B cell (primary cell): Measurements from ENCODE around the gene GGT5. TPM values are rescaled to one million over a fixed set of nuclear protein-coding genes. Genes with fewer than 3 reads are reported as not detected.

Experiments
- ATAC-seq: fragments of 200-7000 bp; cut with Tn5 transposase; one replicate; pipeline ENCODE4 v1.10.0; 2021; ENCODE audit warnings: low read depth, mild to moderate bottlenecking, moderate number of reproducible peaks, moderate library complexity
- CTCF ChIA-PET: fragments of 350-600 bp; sonication (Branson Sonifier 250); formaldehyde crosslinking; loops from one replicate; lab custom pipeline; 2021; ENCODE audit warnings: antibody characterized with exemption, inconsistent platforms; lab: Charles Lee
- POLR2A ChIA-PET: fragments of 350-600 bp; sonication (Branson Sonifier 250); formaldehyde crosslinking; loops from one replicate; lab custom pipeline; 2021; ENCODE audit warnings: antibody characterized with exemption; lab: Charles Lee
- DNase-seq: peaks from one replicate; pipeline ENCODE4 v3.0.0; 2013
- H2AFZ ChIP-seq: 2 replicates; pipeline ENCODE4 v1.6.1; 2012; ENCODE audit warnings: mild to moderate bottlenecking, low read depth, low read length; ENCODE audit not compliant: insufficient read depth, poor library complexity, severe bottlenecking
- H3K27ac ChIP-seq, 2 donors: 1 replicate in 1 of 2; 2 replicates in 1 of 2; pipeline ENCODE4 v1.5.1; 2012 to 2013; ENCODE audit warnings: low read length in 2 of 2, mild to moderate bottlenecking in 2 of 2, moderate library complexity in 1 of 2
- H3K27me3 ChIP-seq, 4 experiments: fragments of 200-600 bp in 1 of 4; sonication (generic) in 1 of 4; replicated peaks in 1 of 4; 1 replicate in 2 of 4; 2 replicates in 2 of 4; pipeline versions ENCODE4 v1.6.1 to v1.7.0; 2013 to 2016; ENCODE audit warnings: low read length in 3 of 4, mild to moderate bottlenecking in 2 of 4, mixed read lengths in 1 of 4, moderate library complexity in 1 of 4; ENCODE audit not compliant: insufficient read depth in 4 of 4, control insufficient read depth in 3 of 4; ENCODE audit errors: control extremely low read depth in 1 of 4
- H3K36me3 ChIP-seq, 2 experiments: replicated peaks in 1 of 2; 1 replicate in 1 of 2; 2 replicates in 1 of 2; pipeline versions ENCODE4 v1.6.1 to v1.7.1; 2013; ENCODE audit warnings: low read length in 1 of 2; ENCODE audit not compliant: insufficient read depth in 2 of 2, control insufficient read depth in 1 of 2; ENCODE audit errors: control extremely low read depth in 1 of 2, extremely low read depth in 1 of 2
- H3K4me1 ChIP-seq, 2 donors: fragments of 200-600 bp in 1 of 2; sonication (generic) in 1 of 2; 1 replicate in 1 of 2; 2 replicates in 1 of 2; pipeline versions ENCODE4 v1.5.1 to v1.6.1; 2013 to 2017; ENCODE audit warnings: low read length in 2 of 2; ENCODE audit not compliant: control insufficient read depth in 2 of 2, insufficient read depth in 2 of 2
- H3K4me2 ChIP-seq: replicated peaks from 2 replicates; pipeline ENCODE3; 2012; ENCODE audit warnings: mild to moderate bottlenecking, low read depth, low read length; ENCODE audit not compliant: poor library complexity, severe bottlenecking
- H3K4me3 ChIP-seq, 5 experiments: fragments of 200-600 bp in 1 of 5; sonication (generic) in 1 of 5; 1 replicate in 3 of 5; 2 replicates in 2 of 5; pipeline versions ENCODE4 v1.5.1 to v1.7.0; 2011 to 2016; ENCODE audit warnings: low read length in 4 of 5, mild to moderate bottlenecking in 4 of 5, low read depth in 2 of 5, control low read depth in 1 of 5, moderate library complexity in 1 of 5; ENCODE audit not compliant: insufficient read depth in 1 of 5; ENCODE audit errors: control extremely low read depth in 1 of 5, extremely low read depth in 1 of 5
- H3K79me2 ChIP-seq: fragments of 200-600 bp; sonication (generic); one replicate; pipeline ENCODE4 v1.6.0; 2016; ENCODE audit warnings: low read length; ENCODE audit not compliant: control insufficient read depth, insufficient read depth
- H3K9ac ChIP-seq: fragments of 200-600 bp; sonication (generic); 2 replicates; pipeline ENCODE4 v1.6.1; 2017; ENCODE audit warnings: mild to moderate bottlenecking, low read length, moderate library complexity
- H3K9me3 ChIP-seq, 3 donors: one replicate each; pipeline versions ENCODE4 v1.6.1 to v1.7.1; 2013; ENCODE audit warnings: low read length in 2 of 3; ENCODE audit not compliant: control insufficient read depth in 2 of 3, insufficient read depth in 1 of 3; ENCODE audit errors: control extremely low read depth in 1 of 3
- H4K20me1 ChIP-seq: 2 replicates; pipeline ENCODE4 v1.6.0; 2012; ENCODE audit warnings: mild to moderate bottlenecking, low read length; ENCODE audit not compliant: insufficient read depth, control insufficient read depth, poor library complexity, severe bottlenecking
- H3K27ac Mint-ChIP-seq: one replicate; pipeline ENCODE4 v1.8.0; 2021; ENCODE audit warnings: mixed read lengths
- H3K27me3 Mint-ChIP-seq: one replicate; pipeline ENCODE4 v1.8.0; 2021; ENCODE audit warnings: mixed read lengths
- H3K4me1 Mint-ChIP-seq: one replicate; pipeline ENCODE4 v1.8.0; 2021; ENCODE audit warnings: mixed read lengths
- H3K4me3 Mint-ChIP-seq: one replicate; pipeline ENCODE4 v1.8.0; 2021; ENCODE audit warnings: mixed read lengths
- H3K9me3 Mint-ChIP-seq: one replicate; pipeline ENCODE4 v1.8.0; 2022; ENCODE audit warnings: mixed read lengths; ENCODE audit not compliant: insufficient read depth
- CTCF ChIP-seq: fragments of 200-600 bp; IDR thresholded peaks from one replicate; pipeline ENCODE4 v1.8.0; 2022; ENCODE audit warnings: antibody characterized with exemption, mild to moderate bottlenecking
- EZH2 ChIP-seq: IDR thresholded peaks from 2 replicates; pipeline ENCODE4 v1.6.1; 2012; ENCODE audit warnings: borderline replicate concordance, low read depth, mild to moderate bottlenecking, moderate library complexity, low read length; ENCODE audit not compliant: insufficient read depth, poor library complexity, severe bottlenecking
- WGBS: methylation state at CpG from one replicate; pipeline ENCODE4 v1.1.5; 2013; ENCODE audit warnings: missing lambda C conversion rate; ENCODE audit not compliant: insufficient coverage; 5-methylcytosine and 5-hydroxymethylcytosine counted together
- intact Hi-C: fragments of 100-400 bp; cut with micrococcal nuclease; formaldehyde crosslinking; loops from one replicate; pipeline ENCODE4 v1.10.0; 2022
- polyA plus RNA-seq: library from polyadenylated mRNA; depleted of rRNA; stranded (reverse); fragments of >200 nt; gene quantifications from 2 replicates; pipeline ENCODE4 v1.2.3, GENCODE V29; 2012
- total RNA-seq, 2 donors: library from RNA; stranded (reverse); fragments of 120-200 nt in 1 of 2; gene quantifications; 1 replicate in 1 of 2; 2 replicates in 1 of 2; pipeline versions ENCODE4 v1.2.3 to v1.2.4, GENCODE V29; 2013 to 2022

The GGT5 gene
- total and polyA plus RNA-seq, 2 donors (not counting 1 experiment from before 2014, with no cell fraction given): not detected

- Histone ChIP-seq H3K4me2 (no peak overlapping the region), H3K9ac (no peak overlapping the region), H3K9me3 (no peaks in the 10 kb centered on the region), H3K27me3 (no peaks in the 10 kb centered on the region), H4K20me1 (peaks cover 18% of the 10 kb centered on the region), H3K79me2 (peaks cover 60% of the 10 kb centered on the region), H3K4me3 (no peak overlapping the region), H3K36me3 (peaks cover 0 to 2% of the 10 kb centered on the region in 2 experiments), H2AFZ (no peak overlapping the region), H3K27ac (peak overlapping the region in 1 of 2 donors; percentile 31), H3K4me1 (peaks cover 10 to 18% of the 10 kb centered on the region in 2 donors)
- Mint-ChIP-seq H3K9me3 (no peaks in the 10 kb centered on the region), H3K27me3 (no peaks in the 10 kb centered on the region), H3K27ac (peak overlapping the region; percentile 50), H3K4me1 (peaks cover 44% of the 10 kb centered on the region), H3K4me3 (no peak overlapping the region)
- POLR2A ChIA-PET: no interaction called here
- TF ChIP-seq EZH2: no peak
- TF ChIP-seq CTCF: no peak
- no peak for DNase-seq
- CTCF ChIA-PET: no interaction called here
- WGBS: 68% methylated on average over 3 of the region's 3 CpGs
- no peak for ATAC-seq
- intact Hi-C loops: no loop called here
These were observed 46.8 kb upstream of the GGT5 start for GRCh38 chr22:24291515-24292201.

GRCh38 chr22:24290459-24290858 lies 45.6 kb upstream of the GGT5 start:
- DNase-seq (no peak), ATAC-seq (no peak)
- no peak overlapping the region for H3K27ac ChIP-seq
- H3K9me3 ChIP-seq: no peaks in the 10 kb centered on the region
- H3K9ac ChIP-seq: no peak overlapping the region
- intact Hi-C loops: no loop called here
- ChIA-PET CTCF (no interaction called here), POLR2A (no interaction called here)
- no peaks in the 10 kb centered on the region for H3K27me3 Mint-ChIP-seq
- no peaks in the 10 kb centered on the region for H3K9me3 Mint-ChIP-seq
- no peak overlapping the region for H3K4me3 Mint-ChIP-seq
- H3K27ac Mint-ChIP-seq: no peak overlapping the region
- peaks cover 24% of the 10 kb centered on the region for H4K20me1 ChIP-seq
- TF ChIP-seq CTCF (no peak), EZH2 (no peak)
- peaks cover 10 to 18% of the 10 kb centered on the region in 2 donors for H3K4me1 ChIP-seq
- H3K4me1 Mint-ChIP-seq: peaks cover 43% of the 10 kb centered on the region
- H3K4me2 ChIP-seq: no peak overlapping the region
- H3K79me2 ChIP-seq: peaks cover 64% of the 10 kb centered on the region
- no peak overlapping the region for H3K4me3 ChIP-seq
- H3K27me3 ChIP-seq: no peaks in the 10 kb centered on the region
- peaks cover 0 to 2% of the 10 kb centered on the region in 2 experiments for H3K36me3 ChIP-seq
- H2AFZ ChIP-seq: no peak overlapping the region
